IMR-90 (cell line): ENCODE data around the gene ZNF341. TPM values are rescaled to one million over a fixed set of nuclear protein-coding genes. Genes with fewer than 3 reads are reported as not detected.

ENCODE experiments used
- ATAC-seq: fragments of 200-7000 bp; cut with Tn5 transposase; 2 replicates; pipeline ENCODE4 v1.9.1; 2020; ENCODE audit warnings: low read depth, mild to moderate bottlenecking, moderate library complexity
- BruUV-seq: library from RNA; stranded (reverse); fragments of 400-500 nt; replicated peaks from 2 replicates; lab custom pipeline; 2021; lab: Mats Ljungman, UMichigan
- CTCF ChIA-PET: fragments of 300-600 bp; formaldehyde crosslinking; extraction: SDS; loops from one replicate; lab custom pipeline; 2021; ENCODE audit warnings: antibody characterized with exemption; lab: Yijun Ruan, JAX
- POLR2A ChIA-PET: fragments of 300-600 bp; sonication (Branson Sonifier 250); formaldehyde crosslinking; loops from one replicate; lab custom pipeline; 2022; ENCODE audit warnings: antibody characterized with exemption; ENCODE audit not compliant: unreplicated experiment; lab: Charles Lee
- DNase-seq: peaks from one replicate; pipeline ENCODE4 v3.0.0; 2013
- H2AFZ ChIP-seq: replicated peaks from 2 replicates; pipeline ENCODE3; 2013; ENCODE audit warnings: low read length, mild to moderate bottlenecking; ENCODE audit not compliant: poor library complexity
- H2AK5ac ChIP-seq: 2 replicates; pipeline ENCODE4 v1.6.1; 2013; ENCODE audit warnings: low read depth, low read length, inconsistent platforms
- H2AK9ac ChIP-seq: replicated peaks from 2 replicates; pipeline ENCODE3; 2013; ENCODE audit warnings: mild to moderate bottlenecking, low read depth, low read length, moderate library complexity; ENCODE audit not compliant: poor library complexity
- H2BK120ac ChIP-seq: 2 replicates; pipeline ENCODE4 v1.6.1; 2013; ENCODE audit warnings: low read depth, low read length, inconsistent platforms
- H2BK15ac ChIP-seq: 3 replicates; pipeline ENCODE4 v1.6.1; 2013; ENCODE audit warnings: low read depth, low read length, inconsistent platforms
- H2BK20ac ChIP-seq: 2 replicates; pipeline ENCODE4 v1.6.1; 2013; ENCODE audit warnings: low read depth, mild to moderate bottlenecking, inconsistent platforms, low read length, moderate library complexity
- H2BK5ac ChIP-seq: 2 replicates; pipeline ENCODE4 v1.6.1; 2013; ENCODE audit warnings: mild to moderate bottlenecking, low read depth, low read length, inconsistent platforms; ENCODE audit not compliant: poor library complexity, severe bottlenecking
- H3K14ac ChIP-seq: replicated peaks from 2 replicates; pipeline ENCODE4 v1.6.1; 2013; ENCODE audit warnings: low read depth, low read length, inconsistent platforms
- H3K18ac ChIP-seq: 2 replicates; pipeline ENCODE4 v1.6.1; 2013; ENCODE audit warnings: low read depth, low read length, control low read depth
- H3K23ac ChIP-seq: 2 replicates; pipeline ENCODE4 v1.6.1; 2013; ENCODE audit warnings: low read depth, low read length, inconsistent platforms
- H3K27ac ChIP-seq: 2 replicates; pipeline ENCODE4 v1.5.1; 2013; ENCODE audit warnings: mild to moderate bottlenecking, control low read depth, low read length; ENCODE audit not compliant: insufficient read depth
- H3K27me3 ChIP-seq: 2 replicates; pipeline ENCODE4 v1.6.1; 2013; ENCODE audit warnings: low read length; ENCODE audit not compliant: control insufficient read depth, insufficient read depth
- H3K36me3 ChIP-seq: 2 replicates; pipeline ENCODE4 v1.6.1; 2013; ENCODE audit warnings: low read length, mixed read lengths; ENCODE audit not compliant: control insufficient read depth, insufficient read depth
- H3K4ac ChIP-seq: 2 replicates; pipeline ENCODE4 v1.6.1; 2013; ENCODE audit warnings: low read depth, low read length, inconsistent platforms
- H3K4me1 ChIP-seq: 2 replicates; pipeline ENCODE4 v1.6.1; 2013; ENCODE audit warnings: low read length, mixed read lengths; ENCODE audit not compliant: control insufficient read depth, insufficient read depth
- H3K4me2 ChIP-seq: 2 replicates; pipeline ENCODE4 v1.6.1; 2013; ENCODE audit warnings: low read depth, mild to moderate bottlenecking, control low read depth, low read length, moderate library complexity
- H3K4me3 ChIP-seq: 2 replicates; pipeline ENCODE4 v1.5.1; 2013; ENCODE audit warnings: low read depth, mild to moderate bottlenecking, control low read depth, low read length, moderate library complexity; ENCODE audit not compliant: insufficient read depth
- H3K56ac ChIP-seq: 2 replicates; pipeline ENCODE4 v1.6.1; 2013; ENCODE audit warnings: low read length, inconsistent platforms; ENCODE audit not compliant: insufficient read depth; ENCODE audit errors: extremely low read depth
- H3K79me1 ChIP-seq, 2 experiments: 2 replicates each; pipeline ENCODE4 v1.6.1; 2013; ENCODE audit warnings: low read length in 2 of 2, inconsistent platforms in 1 of 2, low read depth in 1 of 2
- H3K9ac ChIP-seq: 2 replicates; pipeline ENCODE4 v1.6.1; 2013; ENCODE audit warnings: low read depth, low read length, control low read depth
- H3K9me1 ChIP-seq: 2 replicates; pipeline ENCODE4 v1.6.1; 2013; ENCODE audit warnings: low read length, inconsistent platforms; ENCODE audit not compliant: insufficient read depth
- H3K9me3 ChIP-seq: 2 replicates; pipeline ENCODE4 v1.6.1; 2013; ENCODE audit warnings: low read length; ENCODE audit not compliant: control insufficient read depth, insufficient read depth
- H4K20me1 ChIP-seq: 2 replicates; pipeline ENCODE4 v1.6.1; 2013; ENCODE audit warnings: low read length, inconsistent platforms; ENCODE audit not compliant: insufficient read depth
- H4K5ac ChIP-seq: 2 replicates; pipeline ENCODE4 v1.6.1; 2013; ENCODE audit warnings: mild to moderate bottlenecking, low read depth, low read length, control low read depth
- H4K8ac ChIP-seq, 2 experiments: 2 replicates each; pipeline ENCODE4 v1.6.1; 2013; ENCODE audit warnings: low read depth in 2 of 2, low read length in 2 of 2, control low read depth in 1 of 2, inconsistent platforms in 1 of 2
- H4K91ac ChIP-seq: 2 replicates; pipeline ENCODE4 v1.6.1; 2013; ENCODE audit warnings: low read depth, low read length, inconsistent platforms; ENCODE audit not compliant: insufficient read depth
- BHLHE40 ChIP-seq: fragments of 150-350 bp; IDR thresholded peaks from 2 replicates; pipeline ENCODE4 v1.6.1; 2016; ENCODE audit warnings: mild to moderate bottlenecking, low read depth, low read length
- CEBPB ChIP-seq: IDR thresholded peaks from 2 replicates; pipeline ENCODE4 v1.6.1; 2012; ENCODE audit warnings: low read depth, low read length, improper control_type of control experiment
- MAFK ChIP-seq: IDR thresholded peaks from 2 replicates; pipeline ENCODE4 v1.6.1; 2012; ENCODE audit warnings: low read depth, low read length, improper control_type of control experiment
- MAZ ChIP-seq: IDR thresholded peaks from 2 replicates; pipeline ENCODE4 v1.6.1; 2012; ENCODE audit warnings: low read depth, mild to moderate bottlenecking, low read length, improper control_type of control experiment, moderate library complexity, borderline replicate concordance
- MXI1 ChIP-seq: IDR thresholded peaks from 2 replicates; pipeline ENCODE4 v1.6.1; 2012; ENCODE audit warnings: low read depth, mild to moderate bottlenecking, low read length, moderate library complexity, borderline replicate concordance
- POLR2A ChIP-seq: IDR thresholded peaks from 2 replicates; pipeline ENCODE4 v1.6.1; 2012; ENCODE audit warnings: mild to moderate bottlenecking, low read depth, low read length
- RCOR1 ChIP-seq: IDR thresholded peaks from 2 replicates; pipeline ENCODE4 v1.6.1; 2012; ENCODE audit warnings: mild to moderate bottlenecking, low read length, improper control_type of control experiment; ENCODE audit not compliant: insufficient replicate concordance
- USF2 ChIP-seq: fragments of 150-350 bp; IDR thresholded peaks from 2 replicates; pipeline ENCODE4 v1.6.1; 2017; ENCODE audit warnings: mild to moderate bottlenecking, antibody characterized with exemption, low read length, low read depth
- WGBS, 2 experiments: methylation state at CpG; one replicate each; pipeline versions ENCODE4 v1.1.5 to v1.1.7; 2013; ENCODE audit warnings: missing lambda C conversion rate in 2 of 2; ENCODE audit not compliant: insufficient read length in 1 of 2; ENCODE audit errors: extremely low coverage in 2 of 2; 5-methylcytosine and 5-hydroxymethylcytosine counted together
- dilution Hi-C: fragments of 300-500 bp; cut with HindIII; formaldehyde crosslinking; loops from one replicate; pipeline ENCODE4 v1.14.3; 2018; ENCODE audit warnings: low sequenced_read_pairs; ENCODE audit not compliant: unreplicated experiment
- in situ Hi-C: fragments of 300-500 bp; cut with MboI; formaldehyde crosslinking; loops from 3 replicates; pipeline ENCODE4 v1.14.3; 2019; ENCODE audit warnings: low sequenced_read_pairs, inconsistent platforms, mixed read lengths
- intact Hi-C: fragments of 100-400 bp; cut with micrococcal nuclease; formaldehyde crosslinking; loops from 2 replicates; pipeline ENCODE4 v1.10.0; 2022
- polyA plus RNA-seq, 3 experiments: library from polyadenylated mRNA; depleted of rRNA; stranded (reverse); fragments of >200 nt; gene quantifications; 2 replicates each; pipeline ENCODE4 v1.2.3, GENCODE V29; 2012; ENCODE audit warnings: low replicate concordance in 1 of 3
- total RNA-seq: library from RNA; depleted of rRNA; stranded (reverse); fragments of >200 nt; gene quantifications from 2 replicates; pipeline ENCODE4 v1.2.3, GENCODE V29; 2012
- TF ChIP-seq, protein P1 (sequence below): fragments of 150-350 bp; IDR thresholded peaks from 2 replicates; pipeline ENCODE4 v1.6.1; 2016; ENCODE audit warnings: low read depth, mild to moderate bottlenecking, low read length, moderate library complexity, borderline replicate concordance

ZNF341 gene
- total and polyA plus RNA-seq, 2 of the 4 experiments (the other 2 are of a cell fraction) = 1.1 to 3.4 TPM

GRCh38 chr20:33835615-33836172, 103.9 kb downstream of the ZNF341 start:
- POLR2A ChIA-PET = no interaction called here
- H3K18ac ChIP-seq = no peak overlapping the region
- H2BK15ac ChIP-seq = no peak overlapping the region
- no peak overlapping the region for H4K91ac ChIP-seq
- no peaks in the 10 kb centered on the region for H3K36me3 ChIP-seq
- peaks cover 30% of the 10 kb centered on the region for H3K9me1 ChIP-seq
- H3K56ac ChIP-seq = no peak overlapping the region
- intact Hi-C loops = no loop called here
- H3K9me3 ChIP-seq = no peaks in the 10 kb centered on the region
- H2BK20ac ChIP-seq = no peak overlapping the region
- TF ChIP-seq MXI1 = no peak
- TF ChIP-seq MAFK = no peak
- TF ChIP-seq BHLHE40 = no peak
- TF ChIP-seq, protein P1, sequence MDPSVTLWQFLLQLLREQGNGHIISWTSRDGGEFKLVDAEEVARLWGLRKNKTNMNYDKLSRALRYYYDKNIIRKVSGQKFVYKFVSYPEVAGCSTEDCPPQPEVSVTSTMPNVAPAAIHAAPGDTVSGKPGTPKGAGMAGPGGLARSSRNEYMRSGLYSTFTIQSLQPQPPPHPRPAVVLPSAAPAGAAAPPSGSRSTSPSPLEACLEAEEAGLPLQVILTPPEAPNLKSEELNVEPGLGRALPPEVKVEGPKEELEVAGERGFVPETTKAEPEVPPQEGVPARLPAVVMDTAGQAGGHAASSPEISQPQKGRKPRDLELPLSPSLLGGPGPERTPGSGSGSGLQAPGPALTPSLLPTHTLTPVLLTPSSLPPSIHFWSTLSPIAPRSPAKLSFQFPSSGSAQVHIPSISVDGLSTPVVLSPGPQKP = no peak
- TF ChIP-seq CEBPB = no peak
- no peak for TF ChIP-seq RCOR1
- no peak for TF ChIP-seq POLR2A
- TF ChIP-seq MAZ = no peak
- TF ChIP-seq USF2 = no peak
- dilution Hi-C loops = no loop called here
- no peak for ATAC-seq
- no peak overlapping the region for H3K4me3 ChIP-seq
- H4K5ac ChIP-seq = no peak overlapping the region
- H3K4ac ChIP-seq = no peak overlapping the region
- H3K9ac ChIP-seq = no peak overlapping the region
- BruUV-seq = no TSS peak
- H3K4me2 ChIP-seq = no peak overlapping the region
- H3K27me3 ChIP-seq = no peaks in the 10 kb centered on the region
- peaks cover 55 to 90% of the 10 kb centered on the region in 2 experiments for H3K79me1 ChIP-seq
- H2BK5ac ChIP-seq = no peak overlapping the region
- H3K14ac ChIP-seq = no peak overlapping the region
- H2AK9ac ChIP-seq = no peak overlapping the region
- no peak overlapping the region for H2AK5ac ChIP-seq
- H2BK120ac ChIP-seq = no peak overlapping the region
- H2AFZ ChIP-seq = no peak overlapping the region
- in situ Hi-C loops = no loop called here
- H3K23ac ChIP-seq = no peak overlapping the region
- H4K8ac ChIP-seq = no peak overlapping the region
- H3K4me1 ChIP-seq = peaks cover 6% of the 10 kb centered on the region
- no peak for DNase-seq
- H3K27ac ChIP-seq = no peak overlapping the region
- 93% methylated on average over 2 of the region's 9 CpGs; no CpG with 5 or more reads in 1 of the 2 experiments for WGBS, 2 experiments
- CTCF ChIA-PET = interaction anchor here (0.8 kb wide), 1 partner anchor 44 kb away, joined by 3 read pairs; no protein-coding TSS in a partner anchor
- peaks cover 91% of the 10 kb centered on the region for H4K20me1 ChIP-seq
